Keratinocyte (primary cell): ENCODE data around the gene ELANE. TPM values are rescaled to one million over a fixed set of nuclear protein-coding genes. Genes with fewer than 3 reads are reported as not detected.

Source experiments
- DNase-seq: peaks from one replicate; pipeline ENCODE4 v3.0.0-alpha.2; 2011; ENCODE audit warnings: low read depth, missing footprints, low spot score
- FAIRE-seq: peaks from 2 replicates; lab custom pipeline; 2011; peaks lifted over from hg19 to GRCh38; lab: Jason Lieb, UNC
- H2AFZ ChIP-seq: 2 replicates; pipeline ENCODE4 v1.6.0; 2012; ENCODE audit warnings: low read length, control low read depth, inconsistent platforms; ENCODE audit not compliant: control insufficient read depth
- H3K27ac ChIP-seq: 2 replicates; pipeline ENCODE4 v1.5.1; 2011; ENCODE audit warnings: low read length; ENCODE audit not compliant: control insufficient read depth, insufficient read depth
- H3K27me3 ChIP-seq: 3 replicates; pipeline ENCODE4 v1.6.0; 2011; ENCODE audit warnings: low read length; ENCODE audit not compliant: control insufficient read depth, insufficient read depth; ENCODE audit errors: extremely low read depth
- H3K36me3 ChIP-seq, 2 experiments: 2 replicates in 1 of 2; 3 replicates in 1 of 2; pipeline ENCODE4 v1.5.1; 2011; ENCODE audit warnings: low read length in 2 of 2, mild to moderate bottlenecking in 1 of 2; ENCODE audit not compliant: control insufficient read depth in 2 of 2, insufficient read depth in 2 of 2; ENCODE audit errors: extremely low read depth in 1 of 2
- H3K4me1 ChIP-seq: 3 replicates; pipeline ENCODE4 v1.5.1; 2011; ENCODE audit warnings: low read length; ENCODE audit not compliant: control insufficient read depth, insufficient read depth; ENCODE audit errors: extremely low read depth
- H3K4me2 ChIP-seq: 3 replicates; pipeline ENCODE4 v1.6.0; 2011; ENCODE audit warnings: low read depth, low read length; ENCODE audit not compliant: control insufficient read depth, insufficient read depth; ENCODE audit errors: extremely low read depth
- H3K4me3 ChIP-seq, 3 experiments: fragments of 200-600 bp in 1 of 3; sonication (generic) in 1 of 3; 2 replicates in 2 of 3; 3 replicates in 1 of 3; pipeline ENCODE4 v1.5.1; 2011 to 2016; ENCODE audit warnings: low read length in 3 of 3, mild to moderate bottlenecking in 3 of 3, control low read depth in 2 of 3, inconsistent platforms in 1 of 3, low read depth in 1 of 3, mixed read lengths in 1 of 3, mixed run types in 1 of 3, moderate library complexity in 1 of 3; ENCODE audit not compliant: control insufficient read depth in 2 of 3, insufficient read depth in 2 of 3; ENCODE audit errors: extremely low read depth in 1 of 3
- H3K79me2 ChIP-seq: 2 replicates; pipeline ENCODE4 v1.6.0; 2012; ENCODE audit warnings: low read length; ENCODE audit not compliant: control insufficient read depth, insufficient read depth
- H3K9ac ChIP-seq: 3 replicates; pipeline ENCODE4 v1.6.0; 2011; ENCODE audit warnings: low read length; ENCODE audit not compliant: control insufficient read depth, insufficient read depth; ENCODE audit errors: extremely low read depth
- H3K9me1 ChIP-seq: 3 replicates; pipeline ENCODE4 v1.6.0; 2011; ENCODE audit warnings: low read length; ENCODE audit not compliant: control insufficient read depth, insufficient read depth; ENCODE audit errors: extremely low read depth
- H3K9me3 ChIP-seq: 2 replicates; pipeline ENCODE4 v1.5.1; 2012; ENCODE audit warnings: low read depth, low read length; ENCODE audit not compliant: control insufficient read depth
- H4K20me1 ChIP-seq: 3 replicates; pipeline ENCODE4 v1.6.0; 2011; ENCODE audit warnings: low read length; ENCODE audit not compliant: control insufficient read depth, insufficient read depth; ENCODE audit errors: extremely low read depth
- CTCF ChIP-seq, 3 experiments: IDR thresholded peaks in 1 of 3; conservative IDR thresholded peaks in 1 of 3; optimal IDR thresholded peaks in 1 of 3; 2 replicates in 2 of 3; 3 replicates in 1 of 3; pipeline versions ENCODE3 to v1.5.1; 2011; ENCODE audit warnings: low read length in 3 of 3, mild to moderate bottlenecking in 3 of 3, moderate library complexity in 2 of 3, control low read depth in 1 of 3, inconsistent platforms in 1 of 3; ENCODE audit not compliant: insufficient read depth in 2 of 3; ENCODE audit errors: extremely low read depth in 1 of 3
- EZH2 ChIP-seq: IDR thresholded peaks from one replicate; pipeline ENCODE4 v1.6.1; 2012; ENCODE audit warnings: inconsistent platforms, mild to moderate bottlenecking, low read length, moderate library complexity
- dilution Hi-C: fragments of 300-500 bp; cut with MboI; formaldehyde crosslinking; loops from one replicate; pipeline ENCODE4 v1.7.0; 2020; ENCODE audit warnings: low sequenced_read_pairs; ENCODE audit not compliant: extremely low pct_ligation_motif_present
- polyA plus RNA-seq, 5 experiments: library from polyadenylated mRNA; depleted of rRNA in 3 of 5; stranded (reverse) in 3 of 5; stranded (forward) in 1 of 5; unstranded in 1 of 5; fragments of >200 nt; gene quantifications; 1 replicate in 1 of 5; 2 replicates in 3 of 5; 3 replicates in 1 of 5; pipeline versions ENCODE4 v1.2.1 to v1.2.3, GENCODE V29; 2011 to 2012; ENCODE audit warnings: missing spikeins in 2 of 5, low read depth in 1 of 5, low replicate concordance in 1 of 5

Gene ELANE
- polyA plus RNA-seq, 1 donor (not counting 4 experiments of a cell fraction or from before 2014, with no cell fraction given) = not detected

- Histone ChIP-seq H3K27ac (no peak overlapping the region), H3K27me3 (no peaks in the 10 kb centered on the region), H2AFZ (no peak overlapping the region), H3K9me3 (no peaks in the 10 kb centered on the region), H3K4me3 (no peak overlapping the region), H3K9me1 (no peaks in the 10 kb centered on the region), H3K36me3 (peaks cover 35 to 85% of the 10 kb centered on the region in 2 experiments), H3K9ac (no peak overlapping the region), H3K4me1 (peaks cover 26% of the 10 kb centered on the region), H4K20me1 (peaks cover 78% of the 10 kb centered on the region), H3K79me2 (peaks cover 93% of the 10 kb centered on the region), H3K4me2 (no peak overlapping the region)
- no peak for DNase-seq
- FAIRE-seq = no peak
- dilution Hi-C loops = no loop called here
- TF ChIP-seq EZH2 = no peak
- no peak for TF ChIP-seq CTCF (optimal IDR thresholded peaks at IDR 0.05 in 1 of 3, IDR thresholded peaks at IDR 0.05 in 1 of 3, conservative IDR thresholded peaks at IDR 0.05 in 1 of 3; ENCODE audit: extremely low read depth in 1 of 3, insufficient read depth in 2 of 3, low read length in 3 of 3)
Observed at GRCh38 chr19:804419-805165, 47.5 kb upstream of the ELANE start.

GRCh38 chr19:805166-805551, 46.9 kb upstream of the ELANE start:
- dilution Hi-C loops = no loop called here
- FAIRE-seq (no peak), DNase-seq (no peak)
- Histone ChIP-seq H3K9ac (no peak overlapping the region), H3K4me2 (no peak overlapping the region), H3K9me3 (no peaks in the 10 kb centered on the region), H3K4me1 (peaks cover 22% of the 10 kb centered on the region), H3K4me3 (no peak overlapping the region), H3K79me2 (peaks cover 89% of the 10 kb centered on the region), H4K20me1 (peaks cover 80% of the 10 kb centered on the region), H2AFZ (no peak overlapping the region), H3K27me3 (no peaks in the 10 kb centered on the region), H3K9me1 (no peaks in the 10 kb centered on the region), H3K36me3 (peaks cover 37 to 84% of the 10 kb centered on the region in 2 experiments), H3K27ac (no peak overlapping the region)
- TF ChIP-seq EZH2 (no peak), CTCF (optimal IDR thresholded peaks at IDR 0.05 in 1 of 3, IDR thresholded peaks at IDR 0.05 in 1 of 3, conservative IDR thresholded peaks at IDR 0.05 in 1 of 3; ENCODE audit: extremely low read depth in 1 of 3, insufficient read depth in 2 of 3, low read length in 3 of 3) (no peak)
